Stimulated activated CD4-positive, alpha-beta T cell treated with anti-CD3 and anti-CD28 coated beads, Interleukin-1b, Interleukin-23, amount 100 ng/mL, for 48 hours (primary cell): ENCODE data around the gene PPP1R12B.
"Not testable (repeated sequence)": the region's sequence is repeated elsewhere in the genome, so short reads cannot be mapped to it uniquely, and the experiment has no call there.

Experiments used
- DNase-seq: peaks from one replicate; pipeline ENCODE4 v3.0.0-alpha.2; 2020

Gene PPP1R12B

GRCh38 chr1:202565890-202566602, 217.5 kb downstream of the PPP1R12B start:
- DNase-seq, result no peak

GRCh38 chr1:202567738-202568137, 219.2 kb downstream of the PPP1R12B start:
- DNase-seq, result no peak

DNA sequence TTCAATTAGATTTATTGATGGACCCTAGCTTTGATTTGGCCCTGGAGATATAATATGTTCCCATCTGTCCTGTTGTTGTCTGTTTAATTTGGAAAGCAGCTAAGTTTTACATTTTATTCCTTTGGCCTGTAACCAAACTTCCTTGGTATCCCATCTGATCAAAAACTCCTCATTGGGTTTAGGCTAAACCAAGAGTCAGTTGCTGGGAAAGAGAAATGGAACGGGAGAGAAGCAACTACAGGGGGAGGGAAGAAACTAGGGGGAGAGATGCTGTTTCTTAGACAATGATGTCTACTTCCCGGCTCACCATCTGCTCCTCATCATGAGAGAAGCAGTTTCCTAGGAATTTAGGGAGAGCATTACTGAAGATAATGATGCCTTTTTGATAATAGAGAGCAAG, 219.9 kb downstream of the PPP1R12B start:
- no peak for DNase-seq

GRCh38 chr1:202568826-202569225, 220.3 kb downstream of the PPP1R12B start:
- DNase-seq, result no peak

- DNase-seq, result no peak
Measured at GRCh38 chr1:202569393-202570322, 221.2 kb downstream of the PPP1R12B start.

GRCh38 chr1:202571719-202572339, 223.3 kb downstream of the PPP1R12B start:
- DNase-seq, result no peak

GRCh38 chr1:202572867-202573266, 224.4 kb downstream of the PPP1R12B start:
- no peak for DNase-seq

DNA sequence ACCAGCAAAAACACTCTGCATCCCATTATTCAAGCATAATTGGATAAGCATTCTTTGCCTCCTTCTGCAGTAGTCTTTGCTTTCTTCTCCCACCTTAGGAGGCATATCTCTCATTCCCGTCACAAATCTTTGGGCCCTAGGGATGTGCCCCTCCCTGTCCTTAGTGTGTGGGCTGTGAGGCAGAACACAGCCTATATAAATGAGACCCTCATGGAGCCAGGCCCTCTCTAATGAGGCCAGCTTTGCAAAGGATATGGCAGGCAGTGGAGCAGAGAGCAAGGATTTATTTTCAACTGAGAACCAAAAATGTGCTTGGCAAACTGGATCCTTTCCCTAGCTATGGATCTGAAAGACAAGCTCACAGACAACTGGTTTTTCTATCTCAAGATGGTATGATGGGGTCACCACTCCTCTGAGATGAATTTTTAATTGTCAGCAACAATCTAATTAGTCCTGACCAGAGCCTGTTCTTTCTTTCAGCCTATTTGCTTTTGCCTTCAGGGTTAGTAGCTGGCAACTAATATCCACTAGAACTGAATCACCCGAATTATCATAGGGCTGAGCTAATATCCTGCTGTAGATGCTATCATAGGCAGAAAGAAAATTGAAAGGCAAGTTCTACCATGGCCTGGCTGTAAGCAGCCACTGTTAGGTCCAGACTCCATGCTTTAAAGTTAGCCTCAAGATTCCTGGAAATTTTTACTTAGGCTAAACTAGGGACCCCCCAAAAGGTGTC, 227.6 kb downstream of the PPP1R12B start:
- no peak for DNase-seq

DNA sequence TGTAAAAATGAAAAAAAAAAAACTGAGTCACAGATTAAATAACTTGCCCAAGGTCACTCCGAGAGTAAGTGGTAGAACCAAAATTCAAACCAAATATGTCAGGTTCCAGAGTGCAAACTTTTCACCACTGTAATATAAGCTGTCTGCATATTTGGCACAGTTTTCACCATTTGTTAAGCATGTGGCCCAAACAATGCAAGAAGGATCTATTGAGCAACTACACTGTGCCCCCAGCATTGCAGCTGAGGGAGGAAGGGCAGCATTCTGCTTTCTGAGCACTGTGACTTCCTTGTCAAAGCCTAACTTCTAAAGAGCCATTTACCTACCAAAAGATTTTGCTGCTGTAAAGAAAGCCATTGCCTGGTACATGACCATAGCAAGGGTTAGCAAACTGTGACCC, 228.3 kb downstream of the PPP1R12B start:
- no peak for DNase-seq

DNA sequence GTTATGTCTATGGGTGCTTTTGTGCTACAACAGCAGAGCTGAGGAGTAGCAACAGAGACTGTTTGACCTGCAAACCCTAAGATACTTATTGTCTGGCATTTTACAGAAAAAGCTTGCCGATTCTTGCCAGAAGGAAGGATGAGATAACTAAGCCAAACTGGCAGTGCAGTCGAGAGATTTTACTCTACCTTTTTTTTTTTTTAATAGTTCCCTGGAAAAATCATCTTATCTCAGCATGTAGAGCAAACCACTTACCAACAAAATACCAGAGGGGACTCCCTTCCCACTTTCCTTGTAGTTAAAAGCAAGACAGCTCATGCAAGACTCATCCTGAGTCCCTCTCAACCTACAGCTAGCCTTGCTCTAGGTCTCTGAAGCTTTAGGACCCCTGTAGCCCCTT, 228.9 kb downstream of the PPP1R12B start:
- DNase-seq, result no peak

- no peak for DNase-seq
Measured at GRCh38 chr1:202578001-202578504, 229.6 kb downstream of the PPP1R12B start.

DNA sequence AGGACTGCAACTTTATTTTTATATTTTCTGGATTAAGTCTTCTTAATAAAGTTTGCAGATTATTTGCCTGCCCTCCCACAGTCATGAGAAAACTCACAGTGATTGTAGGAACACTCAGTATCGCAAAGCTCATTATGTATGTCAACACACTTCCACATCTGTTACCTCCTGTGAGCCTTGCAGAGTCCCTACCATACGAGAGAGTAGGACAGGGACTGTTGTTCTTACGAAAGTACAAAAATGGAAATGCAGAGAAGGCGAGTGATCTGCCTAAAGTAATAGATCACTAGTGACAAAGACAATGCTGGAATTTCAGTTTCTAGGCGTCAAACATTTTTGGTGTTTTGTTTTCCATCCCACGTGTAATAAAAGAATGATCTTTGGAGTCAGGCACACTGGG, 230.1 kb downstream of the PPP1R12B start:
- DNase-seq, result no peak

DNA sequence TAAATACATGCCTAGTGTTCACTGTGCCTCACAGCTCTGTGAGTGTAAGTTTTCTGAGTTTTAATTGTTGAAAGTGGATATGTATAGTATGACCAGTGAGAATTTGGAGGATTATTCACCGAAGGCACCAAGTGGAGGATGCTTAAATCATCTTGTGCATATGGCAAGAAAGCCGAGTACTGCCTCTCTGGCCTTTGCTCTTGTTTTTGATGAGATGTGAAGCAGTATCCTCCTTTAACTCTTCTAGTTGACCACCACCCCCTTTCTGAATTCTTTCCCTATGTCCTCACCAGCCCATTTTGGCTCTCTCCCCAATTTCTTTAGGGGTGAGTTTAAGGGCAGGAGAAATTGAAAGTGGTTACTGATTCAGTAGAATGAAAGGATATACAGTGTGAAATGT, 231.3 kb downstream of the PPP1R12B start:
- no peak for DNase-seq

DNA sequence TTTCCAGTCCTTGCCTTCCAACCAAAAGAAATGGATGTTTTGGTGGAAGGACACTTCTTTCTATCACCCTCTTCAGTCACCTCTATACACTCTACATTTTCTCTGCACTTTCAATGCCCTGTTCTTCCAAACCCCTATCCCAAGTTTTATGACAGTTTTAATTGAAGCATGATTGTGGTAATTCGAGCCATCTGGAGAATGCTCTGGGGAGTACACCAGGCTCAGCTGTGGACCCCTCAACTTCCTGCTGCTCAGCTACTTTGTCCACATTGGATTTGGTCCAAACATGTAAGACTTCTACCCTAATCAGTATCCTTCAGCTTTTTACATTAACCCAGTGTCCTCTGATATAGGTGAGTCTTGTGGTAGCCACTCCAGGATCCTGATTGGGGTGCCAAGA, 232.1 kb downstream of the PPP1R12B start:
- DNase-seq, result no peak

- not testable (repeated sequence) for DNase-seq
Measured at GRCh38 chr1:202582350-202582749, 233.9 kb downstream of the PPP1R12B start.

GRCh38 chr1:202584707-202585589, 236.4 kb downstream of the PPP1R12B start:
- no peak for DNase-seq

DNA sequence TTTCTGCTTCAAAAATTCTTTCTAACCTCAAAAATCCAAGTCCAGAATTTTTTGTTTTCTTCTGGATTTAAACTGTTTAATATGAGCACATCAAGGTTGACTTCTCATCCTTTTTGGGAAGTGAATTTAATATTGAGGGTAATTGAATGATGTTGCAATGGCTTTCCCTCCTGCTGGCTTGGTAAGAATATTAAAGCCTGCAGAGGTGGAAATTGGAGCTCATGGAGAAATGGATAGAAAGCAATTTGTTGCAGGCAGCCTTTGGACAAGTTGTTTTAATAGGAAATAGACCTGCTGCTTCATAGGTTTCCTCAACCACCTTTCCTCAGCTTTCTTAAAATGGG, 237.1 kb downstream of the PPP1R12B start:
- DNase-seq, result no peak

DNA sequence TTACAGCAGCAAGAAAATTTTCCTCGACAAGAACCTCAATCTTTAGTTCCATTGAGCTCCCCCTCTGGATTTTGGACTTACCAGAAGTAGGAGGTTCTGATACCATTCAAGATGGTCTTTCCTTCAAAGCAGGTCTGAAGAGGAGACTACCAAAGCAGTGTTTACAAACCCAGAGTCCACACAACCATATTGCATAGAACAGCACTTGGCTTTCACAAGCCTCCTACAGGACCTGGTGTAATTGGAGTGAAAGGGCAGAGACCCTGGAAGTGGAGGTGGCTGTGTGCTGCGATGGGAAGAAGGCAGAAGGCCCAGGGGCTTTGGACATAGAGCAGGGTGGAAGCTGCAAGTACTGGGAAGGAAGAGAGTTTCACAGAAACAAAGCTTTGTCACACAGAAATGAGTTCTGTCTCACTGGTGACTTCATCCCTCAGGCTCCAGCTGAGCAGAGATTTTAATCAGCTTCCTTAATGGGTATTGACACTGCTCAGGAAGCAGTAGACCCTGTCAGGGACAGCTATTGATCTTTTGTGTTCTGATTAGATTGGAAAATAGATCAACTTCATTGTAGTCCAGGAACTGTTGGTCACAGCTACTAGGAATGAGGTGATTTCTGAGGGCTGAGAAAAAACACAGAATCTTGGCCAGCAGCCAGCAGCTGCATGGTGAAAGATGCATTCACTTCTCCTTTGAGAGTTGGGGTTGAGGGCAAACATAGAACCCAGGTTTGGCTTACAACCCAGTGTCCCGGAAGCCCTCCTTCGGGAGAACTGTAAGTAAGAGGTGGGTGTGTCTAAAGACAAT, 237.7 kb downstream of the PPP1R12B start:
- DNase-seq, result no peak

- no peak for DNase-seq
Measured at GRCh38 chr1:202586871-202587270, 238.4 kb downstream of the PPP1R12B start.

- no peak for DNase-seq
Measured at GRCh38 chr1:202587859-202588485, 239.5 kb downstream of the PPP1R12B start.
